SH-SY5Y (cell line): Measurements from ENCODE around the gene TNS4.

Experiments
- GATA2 ChIP-seq: IDR thresholded peaks from 2 replicates; pipeline ENCODE4 v1.6.1; 2011; ENCODE audit warnings: mild to moderate bottlenecking, low read depth, low read length
- GATA3 ChIP-seq: IDR thresholded peaks from 2 replicates; pipeline ENCODE4 v1.6.1; 2011; ENCODE audit warnings: low read depth, mild to moderate bottlenecking, low read length, moderate library complexity

Gene TNS4

DNA sequence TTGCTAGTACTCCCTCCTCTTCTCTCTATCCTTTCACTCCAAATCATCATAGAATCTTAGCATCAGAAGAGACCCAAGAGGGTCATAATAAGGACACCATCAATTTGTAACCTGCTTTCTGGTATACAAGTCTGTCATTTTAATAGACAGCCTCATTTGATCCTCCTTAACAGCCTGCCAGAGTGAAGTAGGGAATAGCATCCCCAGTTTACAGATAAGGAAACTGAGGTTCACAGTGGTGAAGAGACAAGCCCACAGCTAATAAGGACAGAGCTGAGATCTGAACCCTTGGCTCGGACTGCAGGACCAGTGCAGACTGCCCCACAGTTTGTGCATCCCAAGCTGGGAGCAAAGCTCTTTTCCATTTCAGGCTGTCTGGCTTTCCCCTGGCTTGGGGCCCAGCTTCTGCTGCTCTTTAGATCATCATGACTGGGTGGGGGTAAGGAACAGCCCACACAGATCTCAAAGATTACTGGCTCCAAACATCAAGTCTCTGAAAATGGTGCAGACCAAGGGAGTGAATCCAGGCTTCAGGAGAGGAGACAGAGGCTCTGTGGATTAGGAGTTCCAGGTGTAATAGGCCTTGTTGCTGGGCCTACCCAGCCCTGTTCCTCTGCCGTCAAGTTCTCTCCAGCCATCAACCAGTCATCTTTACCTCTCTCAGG lies 68.4 kb downstream of the TNS4 start:
- peak; percentile 65; the same call in 1 of the 2 replicates for TF ChIP-seq GATA3
- TF ChIP-seq GATA2 = peak; percentile 96

GRCh38 chr17:40431231-40431602 lies 70.2 kb downstream of the TNS4 start:
- TF ChIP-seq GATA3 = no peak
- TF ChIP-seq GATA2 = no peak

GRCh38 chr17:40430272-40431230 lies 70.9 kb downstream of the TNS4 start:
- TF ChIP-seq GATA3 (no peak), GATA2 (no peak)

- TF ChIP-seq GATA3 (no peak), GATA2 (no peak)
Measured at GRCh38 chr17:40427002-40427491, 74.4 kb downstream of the TNS4 start.
